Measurements from ENCODE around the gene PDGFRA. TPM values are rescaled to one million over a fixed set of nuclear protein-coding genes. Genes with fewer than 3 reads are reported as not detected.

The PDGFRA gene
- polyA plus RNA-seq, 3 donors, result not detected

DNA sequence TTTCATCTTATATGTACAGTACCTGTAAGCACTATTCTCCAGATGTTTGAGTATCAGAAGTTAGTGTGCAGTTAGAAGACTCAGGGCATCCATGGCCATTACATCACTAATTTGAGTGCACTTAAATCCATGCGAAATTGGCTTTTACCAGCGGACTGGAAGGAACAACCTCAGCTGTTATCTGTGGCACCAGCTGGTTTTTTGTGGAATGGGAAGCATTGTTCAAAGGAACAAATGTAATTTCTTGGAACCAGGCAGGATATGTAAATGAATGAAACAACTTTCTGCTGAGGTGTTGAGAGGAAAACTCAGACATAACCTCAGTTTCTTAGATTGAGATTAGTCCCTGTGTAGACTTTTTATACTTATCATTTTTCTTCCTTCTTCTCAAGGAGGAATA lies 60.2 kb downstream of the PDGFRA start:
- H3K36me3 Mint-ChIP-seq, result no peaks in the 10 kb centered on the region

GRCh38 chr4:54290980-54291379 lies 61.9 kb downstream of the PDGFRA start:
- intact Hi-C loops (cut with micrococcal nuclease), result no loop called here
- Histone ChIP-seq H2AFZ (ENCODE audit: insufficient read depth, low read depth, low read length, poor library complexity, severe bottlenecking) (no peak overlapping the region), H3K27ac (ENCODE audit: low read depth in 1 of 2, low read length in 2 of 2) (no peak overlapping the region), H3K9me3 (replicated peaks in 1 of 2; ENCODE audit: control insufficient read depth in 1 of 2, insufficient read depth in 1 of 2, low read length in 2 of 2) (peaks cover 0 to 3% of the 10 kb centered on the region in 2 donors), H3K4me1 (ENCODE audit: control insufficient read depth in 1 of 2, insufficient read depth in 2 of 2, low read length in 2 of 2) (no peaks in the 10 kb centered on the region), H3K27me3 (ENCODE audit: control insufficient read depth in 2 of 2, insufficient read depth in 2 of 2, low read length in 2 of 2) (no peaks in the 10 kb centered on the region), H4K20me1 (ENCODE audit: insufficient read depth, low read length) (no peaks in the 10 kb centered on the region), H3K79me2 (ENCODE audit: insufficient read depth, low read length) (no peaks in the 10 kb centered on the region), H3K4me2 (replicated peaks; ENCODE audit: extremely low read depth, low read length, poor library complexity, severe bottlenecking) (no peak overlapping the region), H3K36me3 (replicated peaks in 1 of 2; ENCODE audit: control insufficient read depth in 1 of 2, insufficient read depth in 2 of 2, low read length in 2 of 2) (no peaks in the 10 kb centered on the region), H3K4me3 (replicated peaks in 1 of 3; ENCODE audit: low read depth in 2 of 3, low read length in 3 of 3) (no peak overlapping the region), H3K9ac (ENCODE audit: insufficient read depth, low read length, poor library complexity, severe bottlenecking) (no peak overlapping the region)
- Mint-ChIP-seq H3K27me3 (ENCODE audit: low read depth in 3 of 3) (peaks cover 0 to 2% (median 0%) of the 10 kb centered on the region in 3 donors), H3K36me3 (no peaks in the 10 kb centered on the region), H3K27ac (no peak overlapping the region), H3K4me1 (no peaks in the 10 kb centered on the region), H3K9me3 (peaks cover 4 to 25% (median 8%) of the 10 kb centered on the region in 7 donors), H3K4me3 (no peak overlapping the region)
- no peak for DNase-seq
- no peak for TF ChIP-seq CTCF (IDR thresholded peaks at IDR 0.05)
- WGBS (ENCODE audit: insufficient coverage), result 80% methylated on average over 2 of the region's 3 CpGs

More for the DNA sequence above, 60.2 kb downstream of the PDGFRA start:
- no peaks in the 10 kb centered on the region for H4K20me1 ChIP-seq (ENCODE audit: insufficient read depth, low read length)
- no peak overlapping the region for H3K27ac ChIP-seq (ENCODE audit: low read depth in 1 of 2, low read length in 2 of 2)
- WGBS (ENCODE audit: insufficient coverage), result no CpG with 5 or more reads among the region's 2 CpGs
- H3K27me3 ChIP-seq (ENCODE audit: control insufficient read depth in 2 of 2, insufficient read depth in 2 of 2, low read length in 2 of 2), result no peaks in the 10 kb centered on the region
- Mint-ChIP-seq H3K4me1 (no peaks in the 10 kb centered on the region), H3K4me3 (no peak overlapping the region), H3K27me3 (ENCODE audit: low read depth in 3 of 3) (peaks cover 0 to 2% (median 0%) of the 10 kb centered on the region in 3 donors), H3K9me3 (peaks cover 8 to 33% (median 13%) of the 10 kb centered on the region in 7 donors), H3K27ac (no peak overlapping the region)
- H3K4me1 ChIP-seq (ENCODE audit: control insufficient read depth in 1 of 2, insufficient read depth in 2 of 2, low read length in 2 of 2), result no peaks in the 10 kb centered on the region
- no peaks in the 10 kb centered on the region for H3K36me3 ChIP-seq (replicated peaks in 1 of 2; ENCODE audit: control insufficient read depth in 1 of 2, insufficient read depth in 2 of 2, low read length in 2 of 2)
- no peak for TF ChIP-seq CTCF (IDR thresholded peaks at IDR 0.05)
- intact Hi-C loops (cut with micrococcal nuclease), result no loop called here
- H3K4me2 ChIP-seq (replicated peaks; ENCODE audit: extremely low read depth, low read length, poor library complexity, severe bottlenecking), result no peak overlapping the region
- H2AFZ ChIP-seq (ENCODE audit: insufficient read depth, low read depth, low read length, poor library complexity, severe bottlenecking), result no peak overlapping the region
- H3K79me2 ChIP-seq (ENCODE audit: insufficient read depth, low read length), result no peaks in the 10 kb centered on the region
- H3K4me3 ChIP-seq (replicated peaks in 1 of 3; ENCODE audit: low read depth in 2 of 3, low read length in 3 of 3), result no peak overlapping the region
- no peak overlapping the region for H3K9ac ChIP-seq (ENCODE audit: insufficient read depth, low read length, poor library complexity, severe bottlenecking)
- DNase-seq, result no peak
- H3K9me3 ChIP-seq (replicated peaks in 1 of 2; ENCODE audit: control insufficient read depth in 1 of 2, insufficient read depth in 1 of 2, low read length in 2 of 2), result peaks cover 0 to 10% of the 10 kb centered on the region in 2 donors
